Neural cell (in vitro differentiated cells): ENCODE measurements around the gene ALG3.

Experiments used
- CTCF ChIP-seq: fragments of 450-650 bp; IDR thresholded peaks from 2 replicates; pipeline ENCODE4 v1.5.1; 2014; ENCODE audit warnings: antibody characterized with exemption, mild to moderate bottlenecking, moderate library complexity; ENCODE audit not compliant: poor library complexity, severe bottlenecking
- EP300 ChIP-seq: fragments of 450-650 bp; conservative IDR thresholded peaks from 2 replicates; pipeline ENCODE4 v1.6.1; 2014; ENCODE audit warnings: antibody characterized with exemption, mild to moderate bottlenecking, moderate library complexity; ENCODE audit not compliant: poor library complexity, severe bottlenecking
- EZH2 ChIP-seq: fragments of 200-600, 300-800 bp; shearing (Covaris generic), sonication (generic); IDR thresholded peaks from 2 replicates; pipeline ENCODE4 v1.6.1; 2014; ENCODE audit warnings: antibody characterized with exemption, low read length, borderline replicate concordance, mild to moderate bottlenecking; ENCODE audit not compliant: insufficient read depth, poor library complexity, severe bottlenecking
- POLR2AphosphoS5 ChIP-seq: IDR thresholded peaks from 2 replicates; pipeline ENCODE4 v1.6.1; 2012
- RAD21 ChIP-seq: fragments of 450-650 bp; conservative IDR thresholded peaks from 2 replicates; pipeline ENCODE4 v1.6.1; 2014; ENCODE audit warnings: antibody characterized with exemption, mild to moderate bottlenecking, moderate library complexity
- REST ChIP-seq: IDR thresholded peaks from 2 replicates; pipeline ENCODE4 v1.6.1; 2012; ENCODE audit warnings: borderline replicate concordance

GRCh38 chr3:184283681-184284080 lies 34.9 kb upstream of the ALG3 start:
- TF ChIP-seq CTCF, result no peak
- TF ChIP-seq EZH2, result no peak
- no peak for TF ChIP-seq REST
- TF ChIP-seq POLR2AphosphoS5, result no peak
- no peak for TF ChIP-seq EP300
- no peak for TF ChIP-seq RAD21
